C4-2B (cell line): ENCODE data around the gene DNAJB8.

Source experiments
- CTCF ChIP-seq: fragments of 450-650 bp; conservative IDR thresholded peaks from 2 replicates; pipeline ENCODE4 v1.5.1; 2017; ENCODE audit warnings: mild to moderate bottlenecking
- ZFX ChIP-seq: fragments of 450-650 bp; IDR thresholded peaks from 2 replicates; pipeline ENCODE4 v1.6.1; 2017

GRCh38 chr3:128496019-128496601 is 29.4 kb upstream of the DNAJB8 start:
- TF ChIP-seq CTCF (no peak), ZFX (no peak)
